ENCODE results near the gene BRI3.

DNA sequence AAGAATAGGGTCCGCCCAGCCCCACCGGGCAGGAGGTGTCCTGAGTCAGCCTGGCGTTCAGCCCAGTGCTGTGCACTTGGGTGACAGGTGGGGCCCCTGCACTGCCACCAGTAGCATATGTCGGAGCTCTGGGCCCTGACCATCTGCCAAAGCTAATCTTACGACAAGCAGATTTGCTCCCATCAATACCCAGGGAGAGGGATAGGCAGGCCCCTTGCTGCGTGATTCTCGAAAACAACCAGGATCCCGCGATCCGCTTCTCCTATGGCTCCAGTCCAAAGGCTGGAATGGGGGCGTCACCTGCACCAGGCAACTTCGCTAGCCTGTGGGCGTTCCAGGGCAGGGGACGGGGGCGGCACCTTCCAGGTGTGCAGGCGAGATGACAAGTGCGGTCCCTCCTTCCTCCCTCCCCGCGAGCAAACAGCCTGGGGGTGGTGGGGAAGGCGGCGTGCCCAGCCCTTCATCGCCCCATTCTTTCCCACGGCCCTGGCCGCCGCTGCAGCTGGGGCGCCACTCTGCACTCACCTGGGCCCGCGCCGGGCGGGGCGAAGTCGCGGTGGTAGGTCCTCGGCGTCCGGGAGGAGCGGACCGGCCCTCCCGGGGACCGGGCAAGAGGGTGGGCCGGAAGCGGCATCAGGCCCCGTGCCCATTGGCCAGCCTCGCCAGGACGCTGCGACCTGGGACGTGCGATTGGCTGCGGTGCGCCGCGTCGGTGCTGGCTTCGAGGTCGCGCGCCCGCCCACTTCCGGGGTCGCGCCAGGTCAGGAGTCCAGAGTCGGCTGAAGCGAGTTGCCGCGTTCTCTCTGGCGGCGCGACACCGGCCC lies 29.7 kb upstream of the BRI3 start, which contains the start of gene TECPR1:
- TF ChIP-seq, protein P1, sequence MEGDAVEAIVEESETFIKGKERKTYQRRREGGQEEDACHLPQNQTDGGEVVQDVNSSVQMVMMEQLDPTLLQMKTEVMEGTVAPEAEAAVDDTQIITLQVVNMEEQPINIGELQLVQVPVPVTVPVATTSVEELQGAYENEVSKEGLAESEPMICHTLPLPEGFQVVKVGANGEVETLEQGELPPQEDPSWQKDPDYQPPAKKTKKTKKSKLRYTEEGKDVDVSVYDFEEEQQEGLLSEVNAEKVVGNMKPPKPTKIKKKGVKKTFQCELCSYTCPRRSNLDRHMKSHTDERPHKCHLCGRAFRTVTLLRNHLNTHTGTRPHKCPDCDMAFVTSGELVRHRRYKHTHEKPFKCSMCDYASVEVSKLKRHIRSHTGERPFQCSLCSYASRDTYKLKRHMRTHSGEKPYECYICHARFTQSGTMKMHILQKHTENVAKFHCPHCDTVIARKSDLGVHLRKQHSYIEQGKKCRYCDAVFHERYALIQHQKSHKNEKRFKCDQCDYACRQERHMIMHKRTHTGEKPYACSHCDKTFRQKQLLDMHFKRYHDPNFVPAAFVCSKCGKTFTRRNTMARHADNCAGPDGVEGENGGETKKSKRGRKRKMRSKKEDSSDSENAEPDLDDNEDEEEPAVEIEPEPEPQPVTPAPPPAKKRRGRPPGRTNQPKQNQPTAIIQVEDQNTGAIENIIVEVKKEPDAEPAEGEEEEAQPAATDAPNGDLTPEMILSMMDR (IDR thresholded peaks at IDR 0.05) = no peak
- TF ChIP-seq POLR2AphosphoS5 (IDR thresholded peaks at IDR 0.05) (peak; percentile 80), POLR2A (IDR thresholded peaks at IDR 0.05) (peak in 1 of 2 donors; percentile 43), EP300 (IDR thresholded peaks at IDR 0.05) (no peak)
